Fibroblast of skin of scalp (primary cell): ENCODE data around the gene ATAD2B.
"Not testable (repeated sequence)": the region's sequence is repeated elsewhere in the genome, so short reads cannot be mapped to it uniquely, and the experiment has no call there.

Source experiments
- DNase-seq: peaks from one replicate; pipeline ENCODE4 v3.0.0-alpha.2; 2013

Gene ATAD2B

GRCh38 chr2:23788100-23788499 is 138.8 kb downstream of the ATAD2B start:
- no peak for DNase-seq

- no peak for DNase-seq
Observed at GRCh38 chr2:23784971-23785370, 142.0 kb downstream of the ATAD2B start.

DNA sequence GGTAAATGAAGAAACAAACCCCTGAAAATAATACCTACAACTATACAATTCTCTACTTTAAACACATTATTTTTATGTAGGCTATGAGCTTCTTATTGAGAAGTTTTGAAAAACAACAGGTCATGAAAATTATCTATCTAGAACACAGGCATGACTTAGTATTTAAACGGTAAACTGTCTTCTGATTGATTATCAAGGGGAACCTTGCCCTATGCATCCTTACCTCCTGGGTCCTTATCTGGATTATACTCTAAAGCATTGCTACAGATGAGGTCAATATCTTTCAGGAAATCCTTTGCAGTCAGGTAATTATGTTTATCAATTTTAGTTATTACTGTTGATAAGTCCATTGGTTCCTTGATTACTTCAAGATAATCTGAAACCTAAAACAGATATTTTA is 144.3 kb downstream of the ATAD2B start:
- DNase-seq, result no peak

- DNase-seq, result no peak
Observed at GRCh38 chr2:23782126-23782525, 144.8 kb downstream of the ATAD2B start.

DNA sequence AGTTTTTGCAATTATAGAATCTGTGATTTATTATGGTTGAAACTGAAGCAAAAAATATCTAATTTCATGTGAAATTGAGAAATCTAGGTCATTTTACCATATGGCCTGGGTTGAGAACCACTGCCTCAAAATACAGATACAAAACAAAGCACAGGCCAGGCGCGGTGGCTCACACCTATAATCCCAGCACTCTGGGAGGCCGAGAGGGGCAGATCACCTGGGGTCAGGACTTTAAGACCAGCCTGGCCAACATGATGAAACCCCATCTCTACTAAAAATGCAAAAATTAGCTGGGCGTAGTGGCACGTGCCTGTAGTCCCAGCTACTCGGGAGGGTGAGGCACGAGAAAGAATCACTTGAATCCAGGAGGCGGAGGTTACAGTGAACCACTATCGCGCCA is 146.5 kb downstream of the ATAD2B start:
- DNase-seq, result not testable (repeated sequence)

DNA sequence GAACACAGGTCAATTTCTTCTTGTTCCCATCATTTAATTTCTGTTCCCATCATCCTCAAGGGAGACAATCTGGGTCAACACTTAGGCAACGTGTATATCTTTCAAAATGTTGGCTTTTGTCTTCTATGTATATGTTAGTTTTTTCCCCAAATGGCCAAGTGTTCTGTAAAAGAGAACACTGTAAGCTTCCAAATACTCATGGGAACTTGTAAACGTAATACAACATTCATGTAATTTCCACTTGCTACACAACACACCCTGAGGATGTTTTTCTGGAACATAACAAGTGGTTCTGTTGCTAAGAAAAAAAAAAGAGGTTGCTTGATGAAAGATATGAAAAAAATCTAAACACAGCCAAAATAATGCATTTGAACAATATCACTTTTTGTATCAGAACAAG is 149.1 kb downstream of the ATAD2B start:
- no peak for DNase-seq

DNA sequence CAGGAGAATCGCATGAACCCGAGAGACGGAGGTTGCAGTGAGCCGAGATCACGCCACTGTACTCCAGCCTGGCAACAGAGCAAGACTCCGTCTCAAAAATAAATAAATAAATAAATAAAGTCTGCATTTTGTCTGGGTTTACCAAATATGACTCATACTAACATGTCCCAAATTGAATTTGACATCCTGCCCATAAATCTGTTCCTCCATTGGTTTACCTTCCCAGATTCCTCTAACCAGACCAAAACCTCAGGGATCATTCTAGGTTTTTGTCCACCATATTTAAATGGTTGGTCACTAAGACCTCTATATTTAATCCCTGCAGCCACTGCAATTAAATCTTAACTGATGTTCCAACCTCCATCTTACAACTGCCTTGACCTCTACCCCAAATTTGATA is 150.9 kb downstream of the ATAD2B start:
- DNase-seq, result no peak

GRCh38 chr2:23772684-23773083 is 154.2 kb downstream of the ATAD2B start:
- no peak for DNase-seq

- no peak for DNase-seq
Observed at GRCh38 chr2:23772056-23772455, 154.9 kb downstream of the ATAD2B start.

DNA sequence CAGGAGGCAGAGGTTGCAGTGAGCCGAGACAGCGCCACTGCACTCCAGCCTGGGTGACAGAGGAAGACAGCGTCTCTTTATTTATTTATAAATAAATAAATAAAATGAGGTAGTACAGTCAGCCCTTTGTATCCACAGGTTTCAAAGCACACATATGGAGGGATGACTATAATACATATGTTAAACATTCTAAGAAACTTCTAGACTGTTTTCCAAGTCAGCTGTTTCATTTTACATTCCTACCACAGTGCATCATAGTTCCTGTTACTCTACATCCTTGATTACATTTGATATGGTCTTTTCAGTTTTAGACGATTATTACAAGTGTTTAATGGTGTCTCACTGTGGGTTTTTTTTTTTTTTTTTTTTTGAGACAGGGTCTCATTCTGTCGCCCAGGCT is 157.6 kb downstream of the ATAD2B start:
- DNase-seq, result no peak

DNA sequence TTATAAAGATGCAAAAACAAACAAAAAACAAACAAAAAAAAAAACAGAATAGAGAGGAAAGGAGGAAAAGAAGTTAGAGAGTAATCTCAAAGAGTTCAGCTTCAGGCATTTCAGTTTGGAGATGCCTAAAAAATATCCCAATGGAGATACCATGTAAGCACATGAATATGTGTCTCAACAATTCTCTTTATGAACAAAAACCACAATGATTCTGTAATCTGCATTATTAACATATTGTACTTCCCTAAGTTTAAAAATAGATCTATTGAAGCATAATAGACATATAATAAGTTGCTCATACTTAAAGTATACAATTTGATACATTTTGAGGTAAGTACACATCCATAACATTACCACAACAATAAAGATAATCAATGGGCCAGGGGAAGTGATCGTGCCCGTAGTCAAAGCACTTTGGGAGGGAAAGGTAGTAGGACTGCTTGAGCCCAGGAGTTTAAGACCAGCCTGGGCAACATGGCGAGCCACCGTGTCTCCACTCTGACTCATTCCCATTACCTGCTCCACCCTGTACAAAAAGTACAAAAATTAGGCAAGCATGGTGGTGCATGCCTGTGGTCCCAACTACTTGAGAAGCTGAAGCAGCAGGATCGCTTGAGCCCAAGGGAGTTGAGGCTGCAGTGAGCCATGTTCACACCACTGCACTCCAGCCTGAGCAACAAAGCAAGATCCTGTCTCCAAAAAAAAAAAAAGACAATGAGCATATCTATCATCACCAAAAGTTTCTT is 158.9 kb downstream of the ATAD2B start:
- peak; percentile 70 for DNase-seq

GRCh38 chr2:23762141-23762540 is 164.8 kb downstream of the ATAD2B start:
- DNase-seq, result no peak

GRCh38 chr2:23761638-23762037 is 165.3 kb downstream of the ATAD2B start:
- no peak for DNase-seq

DNA sequence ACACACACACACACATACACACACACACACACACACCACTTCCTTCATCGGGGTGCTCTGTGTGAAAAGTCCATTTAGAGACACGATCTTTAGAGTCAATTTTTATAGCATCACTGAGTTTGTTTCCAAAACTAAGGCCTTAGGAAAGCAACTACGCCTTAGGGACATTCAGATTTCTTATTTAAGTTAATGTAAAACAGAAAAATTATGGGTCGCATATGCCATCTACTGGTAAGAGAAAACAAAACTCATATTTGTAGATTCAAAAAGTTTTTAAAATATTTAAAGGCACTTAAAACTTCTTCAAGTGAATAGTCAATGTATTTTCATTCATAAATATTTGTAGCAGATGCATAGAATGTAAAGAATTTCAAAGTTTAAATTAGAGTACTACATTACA is 166.2 kb downstream of the ATAD2B start:
- DNase-seq, result peak; percentile 67

DNA sequence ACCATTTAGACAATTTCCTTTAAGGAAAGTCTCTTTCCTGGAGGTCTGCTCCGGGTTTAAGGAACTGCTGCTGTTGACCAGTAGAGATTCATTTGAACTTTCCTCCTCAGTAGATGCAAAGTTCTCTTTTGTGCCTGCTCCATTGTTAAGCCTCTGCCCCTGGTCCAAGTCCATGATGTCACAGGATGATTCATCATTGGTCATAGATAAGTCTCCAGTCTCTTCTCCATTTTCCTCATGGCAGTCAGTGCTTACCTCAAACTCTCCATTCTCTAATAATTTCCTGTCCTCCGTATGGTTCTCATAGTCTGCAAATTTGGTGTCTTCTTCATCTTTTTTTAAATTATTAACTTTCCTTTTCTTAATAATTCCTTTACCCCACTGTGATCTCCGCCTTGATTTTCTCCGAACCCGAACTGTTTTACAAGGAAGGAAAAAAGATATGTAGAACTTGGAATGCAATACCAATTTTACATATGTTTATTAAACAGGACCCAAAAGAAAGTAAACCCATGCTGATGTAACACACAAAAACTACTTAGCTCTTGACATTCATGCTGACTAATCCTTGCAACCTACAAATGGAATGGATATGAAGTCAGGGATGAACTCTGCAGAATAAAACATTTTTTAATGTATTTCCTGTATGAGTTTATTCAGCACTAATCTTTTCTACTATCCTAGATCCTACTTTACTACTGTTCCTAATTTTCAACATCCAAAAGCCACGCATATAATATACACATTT is 169.1 kb downstream of the ATAD2B start:
- peak; percentile 79 for DNase-seq

- DNase-seq, result no peak
Observed at GRCh38 chr2:23756593-23757292, 170.2 kb downstream of the ATAD2B start.

DNA sequence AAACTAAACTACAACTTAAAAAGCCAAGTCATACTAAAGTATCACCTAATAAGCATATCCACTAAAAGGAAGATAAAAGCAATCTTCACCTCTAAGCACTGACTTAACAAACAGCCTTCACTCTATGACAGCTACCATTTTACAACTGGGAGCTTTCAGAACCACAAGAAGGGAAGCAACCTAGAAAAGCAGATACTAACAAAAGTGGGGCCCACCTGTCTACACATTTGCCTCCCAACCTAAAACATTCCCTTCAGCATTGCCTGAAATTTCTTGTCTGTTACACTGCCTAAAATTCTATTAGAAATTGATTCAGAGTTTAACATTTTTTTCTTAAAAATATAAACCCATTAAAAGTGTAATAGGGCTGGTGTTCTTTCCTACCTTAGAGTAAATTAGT is 172.0 kb downstream of the ATAD2B start:
- DNase-seq, result no peak

DNA sequence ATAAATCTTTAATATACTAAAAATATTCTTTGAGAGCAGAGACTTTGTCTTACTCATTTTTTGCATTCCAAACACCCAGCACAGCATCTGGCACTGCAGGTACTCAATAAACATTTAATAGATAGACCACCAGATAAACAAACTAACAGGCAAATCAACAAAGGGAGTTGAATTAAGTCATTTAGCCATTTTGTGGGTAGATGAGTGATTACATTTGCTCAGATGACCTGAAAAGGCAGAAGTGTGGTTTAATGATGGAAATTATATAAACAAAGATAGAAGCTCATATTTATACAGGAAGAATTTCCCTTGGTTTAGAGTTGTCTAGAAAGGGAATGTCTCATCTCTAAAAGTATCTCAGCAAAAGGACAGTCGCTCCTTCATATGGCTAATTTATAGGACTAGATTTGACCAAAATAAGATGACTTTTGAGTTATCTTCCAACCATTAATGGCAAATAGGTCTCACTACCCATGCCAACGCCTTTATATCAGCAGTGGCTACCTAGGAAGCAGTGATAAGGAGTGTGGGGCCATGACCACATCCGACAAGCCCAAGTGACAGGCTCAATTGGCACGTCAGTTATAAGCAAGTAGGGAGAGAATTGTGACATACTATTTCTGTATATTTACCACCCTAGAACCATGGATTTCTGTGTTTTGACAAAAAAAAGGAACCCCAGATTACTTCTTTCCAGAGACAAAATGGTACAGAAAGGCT is 173.5 kb downstream of the ATAD2B start:
- DNase-seq, result no peak

DNA sequence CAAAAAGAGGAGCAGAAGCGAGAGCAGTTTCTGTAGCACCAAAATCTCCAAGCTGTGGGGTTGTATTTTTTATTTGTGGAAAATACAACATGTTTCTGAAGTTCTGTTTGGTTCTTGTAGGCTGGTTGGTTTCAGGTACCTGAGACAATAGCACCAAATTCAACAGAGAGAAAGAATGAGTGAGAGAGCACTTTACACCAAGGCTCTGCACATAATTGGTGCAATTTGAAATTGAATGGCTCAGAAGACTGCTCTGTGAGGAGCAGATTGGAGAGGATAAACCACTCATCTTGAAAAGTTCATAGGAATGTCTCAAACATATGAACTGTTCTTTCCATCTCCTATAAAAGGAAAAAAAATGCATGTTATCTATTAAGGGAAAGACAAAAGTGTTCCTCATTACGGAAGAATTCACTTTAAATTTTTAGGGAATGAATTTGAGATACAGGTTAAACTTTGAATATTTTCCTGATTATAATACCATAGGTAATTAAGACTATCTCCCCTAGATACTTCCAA is 175.1 kb downstream of the ATAD2B start:
- peak; percentile 34 for DNase-seq

- no peak for DNase-seq
Observed at GRCh38 chr2:23746141-23746863, 180.6 kb downstream of the ATAD2B start.

GRCh38 chr2:23745726-23746105 is 181.2 kb downstream of the ATAD2B start:
- DNase-seq, result peak; percentile 34
